Measurements from ENCODE around the gene OR6M1. TPM values are rescaled to one million over a fixed set of nuclear protein-coding genes. Genes with fewer than 3 reads are reported as not detected.

The OR6M1 gene
- total RNA-seq, 3 donors from 2014 or later (not counting 1 experiment from before 2014, with no cell fraction given), result not detected

- ATAC-seq, result no peak
- Histone ChIP-seq H3K27ac (ENCODE audit: low read length) (no peak overlapping the region), H3K9me3 (ENCODE audit: control insufficient read depth, insufficient read depth, low read length) (no peaks in the 10 kb centered on the region), H3K4me1 (ENCODE audit: control insufficient read depth, insufficient read depth, low read length) (no peaks in the 10 kb centered on the region), H3K36me3 (ENCODE audit: control insufficient read depth, insufficient read depth, low read length) (no peaks in the 10 kb centered on the region), H3K4me3 (ENCODE audit: low read length) (no peak overlapping the region), H3K27me3 (ENCODE audit: control insufficient read depth, insufficient read depth, low read length) (no peaks in the 10 kb centered on the region)
- no peak overlapping the region for H3K4me3 Mint-ChIP-seq
- no peak for DNase-seq
- H3K4me1 Mint-ChIP-seq, result no peaks in the 10 kb centered on the region
- no peaks in the 10 kb centered on the region for H3K36me3 Mint-ChIP-seq
- 77% methylated on average over 4 of the region's 4 CpGs for WGBS (ENCODE audit: insufficient coverage)
- TF ChIP-seq CTCF (IDR thresholded peaks at IDR 0.05), result no peak
- H3K27me3 Mint-ChIP-seq (ENCODE audit: low read depth in 2 of 2), result peaks cover 13 to 36% of the 10 kb centered on the region in 2 donors
- no peak overlapping the region for H3K27ac Mint-ChIP-seq
- no peaks in the 10 kb centered on the region for H3K9me3 Mint-ChIP-seq
- intact Hi-C loops (cut with micrococcal nuclease), result no loop called here
These were observed 9.0 kb downstream of the OR6M1 start for GRCh38 chr11:123797114-123797513.

GRCh38 chr11:123796226-123796625 lies 9.9 kb downstream of the OR6M1 start:
- Mint-ChIP-seq H3K9me3 (no peaks in the 10 kb centered on the region), H3K27ac (no peak overlapping the region), H3K36me3 (no peaks in the 10 kb centered on the region), H3K4me3 (no peak overlapping the region), H3K27me3 (ENCODE audit: low read depth in 2 of 2) (peaks cover 13 to 28% of the 10 kb centered on the region in 2 donors), H3K4me1 (no peaks in the 10 kb centered on the region)
- no peak overlapping the region for H3K27ac ChIP-seq (ENCODE audit: low read length)
- H3K4me1 ChIP-seq (ENCODE audit: control insufficient read depth, insufficient read depth, low read length), result no peaks in the 10 kb centered on the region
- no peaks in the 10 kb centered on the region for H3K9me3 ChIP-seq (ENCODE audit: control insufficient read depth, insufficient read depth, low read length)
- intact Hi-C loops (cut with micrococcal nuclease), result no loop called here
- WGBS (ENCODE audit: insufficient coverage), result 100% methylated on average over 1 of the region's 1 CpG
- TF ChIP-seq CTCF (IDR thresholded peaks at IDR 0.05), result no peak
- H3K36me3 ChIP-seq (ENCODE audit: control insufficient read depth, insufficient read depth, low read length), result no peaks in the 10 kb centered on the region
- no peak overlapping the region for H3K4me3 ChIP-seq (ENCODE audit: low read length)
- DNase-seq (no peak), ATAC-seq (no peak)
- no peaks in the 10 kb centered on the region for H3K27me3 ChIP-seq (ENCODE audit: control insufficient read depth, insufficient read depth, low read length)

- Histone ChIP-seq H3K27ac (ENCODE audit: low read length) (no peak overlapping the region), H3K27me3 (ENCODE audit: control insufficient read depth, insufficient read depth, low read length) (no peaks in the 10 kb centered on the region), H3K36me3 (ENCODE audit: control insufficient read depth, insufficient read depth, low read length) (no peaks in the 10 kb centered on the region), H3K4me1 (ENCODE audit: control insufficient read depth, insufficient read depth, low read length) (no peaks in the 10 kb centered on the region), H3K4me3 (ENCODE audit: low read length) (no peak overlapping the region), H3K9me3 (ENCODE audit: control insufficient read depth, insufficient read depth, low read length) (no peaks in the 10 kb centered on the region)
- Mint-ChIP-seq H3K36me3 (no peaks in the 10 kb centered on the region), H3K4me3 (no peak overlapping the region), H3K9me3 (peaks cover 0 to 2% of the 10 kb centered on the region in 2 donors), H3K27me3 (ENCODE audit: low read depth in 2 of 2) (peaks cover 13 to 27% of the 10 kb centered on the region in 2 donors), H3K27ac (no peak overlapping the region), H3K4me1 (no peaks in the 10 kb centered on the region)
- no peak for ATAC-seq
- 88% methylated on average over 1 of the region's 1 CpG for WGBS (ENCODE audit: insufficient coverage)
- no peak for TF ChIP-seq CTCF (IDR thresholded peaks at IDR 0.05)
- intact Hi-C loops (cut with micrococcal nuclease), result no loop called here
- DNase-seq, result no peak
These were observed 22.6 kb downstream of the OR6M1 start for GRCh38 chr11:123783536-123783935.

DNA sequence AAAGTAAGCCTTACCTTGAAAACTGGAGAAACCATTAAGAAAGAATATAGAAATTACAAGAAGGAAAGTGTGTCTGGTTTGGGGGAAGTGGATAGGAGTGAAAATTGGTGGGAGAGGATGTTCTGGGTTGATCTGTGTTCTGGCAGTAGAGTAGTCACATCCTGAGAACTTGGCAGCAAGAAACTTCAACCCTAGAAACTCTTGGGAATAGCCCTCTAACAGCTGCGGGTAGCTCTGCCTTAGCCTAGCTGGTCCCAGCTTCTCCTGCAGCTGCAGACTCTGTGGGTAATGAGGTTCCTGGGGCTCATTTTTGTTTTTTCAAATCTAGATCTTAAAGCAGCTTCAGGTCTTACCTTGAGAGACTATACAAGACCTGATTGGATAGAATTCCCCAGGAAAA lies 27.6 kb downstream of the OR6M1 start:
- Histone ChIP-seq H3K36me3 (ENCODE audit: control insufficient read depth, insufficient read depth, low read length) (no peaks in the 10 kb centered on the region), H3K27me3 (ENCODE audit: control insufficient read depth, insufficient read depth, low read length) (peaks cover 3% of the 10 kb centered on the region), H3K4me3 (ENCODE audit: low read length) (no peak overlapping the region), H3K9me3 (ENCODE audit: control insufficient read depth, insufficient read depth, low read length) (no peaks in the 10 kb centered on the region), H3K4me1 (ENCODE audit: control insufficient read depth, insufficient read depth, low read length) (no peaks in the 10 kb centered on the region), H3K27ac (ENCODE audit: low read length) (no peak overlapping the region)
- H3K27me3 Mint-ChIP-seq (ENCODE audit: low read depth in 2 of 2), result peaks cover 11 to 36% of the 10 kb centered on the region in 2 donors
- H3K27ac Mint-ChIP-seq, result no peak overlapping the region
- no peaks in the 10 kb centered on the region for H3K36me3 Mint-ChIP-seq
- no peaks in the 10 kb centered on the region for H3K4me1 Mint-ChIP-seq
- ATAC-seq, result no peak
- H3K9me3 Mint-ChIP-seq, result peaks cover 0 to 2% of the 10 kb centered on the region in 2 donors
- H3K4me3 Mint-ChIP-seq, result no peak overlapping the region
- WGBS (ENCODE audit: insufficient coverage), result 67% methylated on average over 1 of the region's 1 CpG
- no peak for DNase-seq
- intact Hi-C loops (cut with micrococcal nuclease), result no loop called here
- TF ChIP-seq CTCF (IDR thresholded peaks at IDR 0.05), result no peak
